ENCODE results near the gene TVP23A. TPM values are rescaled to one million over a fixed set of nuclear protein-coding genes. Genes with fewer than 3 reads are reported as not detected.
A peak's percentile ranks its signal among the peaks of the same experiment; 100 is the strongest.

TVP23A gene
- total and polyA plus RNA-seq, 7 donors = 0.01 to 0.13 (median 0.06) TPM; not detected in 3

- H3K4me1 ChIP-seq = peaks cover 20% of the 10 kb centered on the region
- peak overlapping the region; percentile 88 for H3K27ac ChIP-seq
- H3K36me3 ChIP-seq (ENCODE audit: insufficient read depth in 1 of 2, low read depth in 1 of 2) = no peaks in the 10 kb centered on the region
- intact Hi-C loops (cut with DNase I) = loop anchor here in 1 of 2 donors (2.0 to 5.0 kb wide), 4 partner anchors 48 to 267 kb away; partner anchors contain the start of gene CIITA
- no peaks in the 10 kb centered on the region for H3K9me3 ChIP-seq
- H3K4me3 ChIP-seq = peak overlapping the region; percentile 32
- WGBS, 3 donors = 3 to 8% (median 4%) methylated on average over 17 of the region's 17 CpGs
- TF ChIP-seq CTCF (IDR thresholded peaks at IDR 0.05) = no peak
- DNase-seq (peak; percentile 91 to 93), ATAC-seq (peak; percentile 78 to 82 (median 79))
- no peaks in the 10 kb centered on the region for H3K27me3 ChIP-seq (ENCODE audit: insufficient read depth in 3 of 3, low read length in 2 of 3)
Measured at GRCh38 chr16:10828851-10829366, 10.3 kb upstream of the TVP23A start.

GRCh38 chr16:10827691-10828341 is 9.2 kb upstream of the TVP23A start:
- TF ChIP-seq CTCF (IDR thresholded peaks at IDR 0.05) = peak; percentile 7
- peak overlapping the region; percentile 32 for H3K4me3 ChIP-seq
- no peaks in the 10 kb centered on the region for H3K9me3 ChIP-seq
- WGBS, 3 donors = 9 to 21% (median 18%) methylated on average over 10 to 11 of the region's 11 CpGs
- H3K36me3 ChIP-seq (ENCODE audit: insufficient read depth in 1 of 2, low read depth in 1 of 2) = no peaks in the 10 kb centered on the region
- peak overlapping the region; percentile 88 for H3K27ac ChIP-seq
- H3K27me3 ChIP-seq (ENCODE audit: insufficient read depth in 3 of 3, low read length in 2 of 3) = no peaks in the 10 kb centered on the region
- DNase-seq (peak; percentile 71 to 86), ATAC-seq (peak; percentile 65 to 78 (median 68))
- H3K4me1 ChIP-seq = peaks cover 20% of the 10 kb centered on the region
- intact Hi-C loops (cut with DNase I) = loop anchor here in 1 of 2 donors (2.0 to 5.0 kb wide), 4 partner anchors 49 to 266 kb away; partner anchors contain the start of gene CIITA

- WGBS, 3 donors = 81 to 83% (median 82%) methylated on average over 13 of the region's 13 CpGs
- Histone ChIP-seq H3K27ac (no peak overlapping the region), H3K4me3 (no peak overlapping the region), H3K27me3 (ENCODE audit: insufficient read depth in 3 of 3, low read length in 2 of 3) (no peaks in the 10 kb centered on the region), H3K4me1 (peaks cover 19% of the 10 kb centered on the region), H3K9me3 (no peaks in the 10 kb centered on the region), H3K36me3 (ENCODE audit: insufficient read depth in 1 of 2, low read depth in 1 of 2) (no peaks in the 10 kb centered on the region)
- no peak for DNase-seq
- intact Hi-C loops (cut with DNase I) = no loop called here
- ATAC-seq = no peak
- TF ChIP-seq CTCF (IDR thresholded peaks at IDR 0.05) = no peak
Measured at GRCh38 chr16:10824111-10824893, 5.7 kb upstream of the TVP23A start.

GRCh38 chr16:10822702-10823101 is 4.1 kb upstream of the TVP23A start:
- intact Hi-C loops (cut with DNase I) = no loop called here
- DNase-seq = no peak
- TF ChIP-seq CTCF (IDR thresholded peaks at IDR 0.05) = no peak

More at GRCh38 chr16:10822702-10823101, 4.1 kb upstream of the TVP23A start:
- 88 to 93% (median 89%) methylated on average over 7 of the region's 7 CpGs for WGBS, 3 donors
- Histone ChIP-seq H3K4me1 (peaks cover 5% of the 10 kb centered on the region), H3K27ac (no peak overlapping the region), H3K27me3 (ENCODE audit: insufficient read depth in 3 of 3, low read length in 2 of 3) (no peaks in the 10 kb centered on the region), H3K4me3 (no peak overlapping the region), H3K9me3 (no peaks in the 10 kb centered on the region), H3K36me3 (ENCODE audit: insufficient read depth in 1 of 2, low read depth in 1 of 2) (no peaks in the 10 kb centered on the region)
- ATAC-seq = no peak
